Endothelial cell of hepatic sinusoid (primary cell): ENCODE measurements around the gene EXOSC5.
"Not testable (repeated sequence)": the region's sequence is repeated elsewhere in the genome, so short reads cannot be mapped to it uniquely, and the experiment has no call there.

Experiments used
- in situ Hi-C: cut with HindIII; loops from 2 replicates; pipeline ENCODE4 v1.10.0; 2017; ENCODE audit warnings: low sequenced_read_pairs

EXOSC5 gene

DNA sequence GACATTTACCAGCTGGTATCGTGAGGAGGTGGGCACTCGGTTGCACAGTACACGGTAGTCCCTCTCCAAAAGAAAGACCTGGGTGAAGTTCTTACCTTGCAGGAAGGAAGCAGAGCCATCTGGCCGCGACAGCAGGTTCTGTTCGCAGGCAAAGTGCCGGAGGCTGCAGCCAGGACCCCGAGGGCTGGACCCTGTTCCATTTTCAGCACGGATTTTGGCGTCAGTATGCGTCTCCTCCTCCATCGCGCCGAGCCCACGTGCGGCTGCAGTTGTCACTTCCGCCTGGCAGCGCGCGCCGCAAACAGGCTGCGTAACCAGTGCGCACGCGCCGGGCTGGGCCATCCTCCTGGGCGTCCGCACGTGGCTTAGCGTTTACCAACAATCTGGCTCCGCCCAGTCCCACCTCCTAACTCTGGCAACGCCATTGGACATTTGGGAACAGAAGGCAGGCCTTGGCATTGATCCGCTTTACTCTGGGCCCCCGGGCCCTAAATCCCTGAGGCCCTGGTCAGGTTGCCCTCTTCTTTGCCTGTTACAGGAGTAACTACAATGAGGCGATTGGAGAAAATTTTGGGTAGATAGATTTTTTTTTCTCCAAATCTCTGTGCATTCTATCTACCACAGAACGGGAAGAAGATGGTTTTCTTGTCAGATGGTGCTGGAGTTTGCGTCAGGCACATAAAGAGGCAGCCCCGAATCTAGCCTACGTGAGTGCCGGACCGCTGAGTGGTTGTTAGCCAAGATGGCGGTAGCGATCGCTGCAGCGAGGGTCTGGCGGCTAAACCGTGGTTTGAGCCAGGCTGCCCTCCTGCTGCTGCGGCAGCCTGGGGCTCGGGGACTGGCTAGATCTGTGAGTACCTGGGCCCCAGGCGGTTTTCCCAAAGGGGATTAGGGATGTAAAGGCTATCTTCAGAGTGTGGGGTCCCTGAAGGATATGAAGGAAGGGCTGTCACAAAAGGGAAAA, at the start of gene EXOSC5, which contains the start of gene BCKDHA:
TSS of gene EXOSC5 (minus strand) at position 274 of the 964 bp plus-strand sequence. CDS start at position 243, 31 bp downstream.
TSS of gene BCKDHA (plus strand) at position 733 of the 964 bp plus-strand sequence. CDS start at position 743, 10 bp downstream.
- in situ Hi-C loops = no loop called here

DNA sequence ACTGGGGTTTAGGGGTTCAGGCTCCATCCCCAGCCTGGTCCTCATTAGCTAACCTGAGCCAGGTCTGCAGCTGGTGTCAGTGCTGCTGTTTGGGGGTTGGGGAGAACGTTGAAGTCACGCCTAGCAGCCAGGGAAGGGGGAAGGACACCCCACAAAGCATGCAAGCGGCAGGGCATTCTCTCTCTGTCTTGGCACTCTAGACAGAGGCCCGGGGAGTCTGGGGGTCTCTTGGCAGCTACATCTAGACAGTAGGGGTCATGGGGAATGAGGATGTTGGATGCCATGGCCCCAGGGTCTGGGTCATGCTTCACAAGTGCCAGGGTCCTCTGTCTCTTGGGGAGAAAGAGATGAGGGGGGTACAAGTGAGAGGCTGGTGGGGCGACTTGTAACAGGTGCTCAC, 48.4 kb upstream of the EXOSC5 start:
- in situ Hi-C loops = no loop called here

DNA sequence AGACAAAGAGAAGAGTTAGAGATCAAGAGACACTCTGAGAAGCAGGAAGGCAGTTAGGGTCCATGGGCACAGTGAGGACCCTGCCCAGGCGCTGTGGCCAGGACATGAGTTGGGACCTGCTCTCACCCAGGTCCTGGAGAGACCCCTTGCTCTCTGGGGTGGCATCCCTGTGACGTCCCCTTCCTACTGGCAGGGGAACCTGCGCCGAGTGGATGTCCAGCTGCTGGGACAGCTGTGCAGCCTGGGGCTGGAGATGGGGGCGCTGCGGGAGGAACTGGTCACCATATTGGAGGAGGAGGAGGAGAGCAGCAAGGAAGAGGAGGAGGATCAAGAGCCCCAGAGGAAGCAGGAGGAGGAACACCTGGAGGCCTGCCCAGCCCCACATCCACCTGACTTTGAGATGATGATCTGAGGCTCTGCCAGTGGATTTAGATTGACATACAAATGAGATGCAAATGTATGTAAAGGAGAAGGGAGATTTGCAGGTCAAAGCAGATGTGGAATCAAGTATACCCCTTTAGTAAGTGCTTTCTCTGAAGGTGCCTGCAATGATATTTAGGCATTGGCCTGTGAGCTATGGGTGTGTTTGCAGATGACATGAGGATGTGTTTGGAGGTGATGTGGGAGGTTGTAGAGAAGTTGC, 46.8 kb upstream of the EXOSC5 start:
- in situ Hi-C loops = loop anchor here (5.0 kb wide), 1 partner anchor 93 kb away; no protein-coding TSS in a partner anchor

DNA sequence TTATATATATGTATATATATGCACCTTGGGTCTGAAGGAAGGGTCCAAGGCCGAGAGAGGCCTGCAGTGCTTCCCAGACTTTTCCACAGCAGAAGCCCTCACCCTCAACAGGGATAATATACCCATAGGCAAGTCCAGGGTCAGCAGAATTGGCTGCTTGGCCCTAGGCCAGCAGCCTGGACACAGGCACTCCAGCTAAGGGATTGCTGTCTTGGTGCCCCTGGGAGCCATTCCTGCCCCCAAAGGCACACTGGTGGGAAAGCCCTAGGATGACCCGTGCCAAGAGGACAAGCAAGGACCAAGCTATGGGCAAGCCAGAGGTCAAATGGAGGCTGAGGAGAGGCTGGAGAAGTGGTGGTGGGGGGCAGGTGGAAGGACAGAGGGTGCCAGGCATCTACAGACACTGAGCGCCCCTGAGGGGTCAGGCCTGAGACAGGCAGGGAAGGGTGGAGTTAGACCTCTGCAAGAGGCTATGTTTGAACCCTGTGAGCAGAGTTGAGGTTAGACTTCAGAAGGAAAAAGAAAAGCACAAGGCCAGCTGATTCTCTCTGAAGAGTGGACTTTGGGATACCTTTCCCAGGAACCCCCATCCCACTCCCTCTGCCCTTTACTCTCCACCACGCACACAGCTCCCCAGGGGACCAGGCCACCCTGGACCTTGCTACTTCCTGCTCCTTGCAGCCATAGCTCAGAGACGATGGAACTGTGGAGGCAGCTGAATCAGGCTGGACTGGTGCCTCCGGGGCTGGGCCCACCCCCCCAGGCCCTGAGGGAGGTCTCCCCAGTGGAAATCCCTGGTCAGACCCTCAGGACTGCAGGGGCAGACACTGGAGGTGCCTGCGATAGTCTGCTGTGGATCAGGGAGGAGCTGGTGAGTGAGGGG, 45.6 kb upstream of the EXOSC5 start, which contains the start of gene ERICH4:
TSS of gene ERICH4 (plus strand) at position 684 of the 883 bp plus-strand sequence. CDS start at position 698, 14 bp downstream.
- in situ Hi-C loops = loop anchor here (5.0 kb wide), 1 partner anchor 95 kb away; no protein-coding TSS in a partner anchor

DNA sequence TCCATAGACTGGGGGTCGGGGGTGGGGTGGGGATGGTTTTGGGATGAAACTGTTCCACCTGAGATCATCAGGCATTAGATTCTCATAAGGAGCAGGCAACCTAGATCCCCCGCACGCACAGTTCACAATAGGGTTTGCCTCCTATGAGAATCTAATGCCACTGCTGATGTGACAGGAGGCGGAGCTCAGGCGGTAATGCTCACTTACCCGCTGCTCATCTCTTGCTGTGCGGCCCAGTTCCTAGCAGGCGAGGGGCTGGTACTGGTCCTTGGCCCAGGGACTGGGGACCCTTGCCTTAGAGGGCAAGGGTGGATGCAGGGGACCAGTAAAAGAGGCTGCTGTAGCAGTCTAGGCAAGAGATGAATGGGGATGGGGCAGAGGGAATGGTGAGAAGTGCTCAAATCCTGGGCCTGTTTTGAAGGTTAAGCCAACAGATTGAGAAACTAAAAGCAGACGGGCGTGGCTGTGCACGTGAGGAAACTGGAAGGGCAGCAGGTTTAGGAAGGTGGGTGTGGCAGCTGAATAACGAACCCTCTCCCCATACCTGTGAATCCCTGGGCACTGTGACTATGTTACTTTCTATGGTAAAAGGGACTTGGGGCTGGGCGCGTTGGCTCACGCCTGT, 44.3 kb upstream of the EXOSC5 start:
- in situ Hi-C loops = loop anchor here (5.0 kb wide), 1 partner anchor 96 kb away; no protein-coding TSS in a partner anchor

DNA sequence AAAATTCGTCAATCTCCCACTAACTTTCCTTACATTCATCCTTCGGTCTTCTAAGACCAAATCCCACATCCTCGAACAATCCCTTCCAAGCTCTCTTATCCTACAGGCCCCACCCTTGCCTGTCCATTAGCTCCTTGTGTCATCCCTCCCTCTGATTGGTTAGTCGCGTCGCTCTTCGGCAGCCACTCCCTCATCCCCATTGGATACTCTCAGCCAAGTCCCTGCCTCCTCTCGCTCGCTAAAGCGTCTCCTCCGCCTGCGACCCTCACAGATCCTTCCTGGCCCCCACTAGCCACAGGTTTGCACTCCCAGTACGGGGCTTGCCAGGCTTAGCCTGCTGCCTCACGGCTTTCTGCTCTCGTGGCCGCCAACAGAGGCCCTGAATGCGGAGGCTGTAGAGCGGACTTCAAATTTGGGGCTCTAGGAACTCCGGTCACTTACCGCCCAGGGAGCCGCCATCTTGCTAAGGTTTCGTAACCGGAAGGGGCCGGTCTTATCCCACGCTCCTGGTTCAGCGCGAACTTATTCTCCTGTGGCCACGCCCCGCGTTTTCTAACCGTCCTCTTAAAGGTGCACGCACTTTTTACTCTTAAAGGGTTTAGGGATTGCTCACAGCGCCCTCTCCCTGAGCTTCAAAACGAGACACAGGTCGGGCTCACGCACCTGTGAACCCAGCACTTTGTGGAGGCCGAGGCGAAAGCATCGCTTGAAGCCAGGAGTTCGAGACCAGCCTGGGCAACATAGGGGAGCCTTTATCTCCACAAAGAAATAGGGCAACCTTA, 42.5 kb upstream of the EXOSC5 start, which contains the start of gene DMAC2:
TSS of gene DMAC2 (minus strand) at position 472 of the 782 bp plus-strand sequence. CDS start at position 459, 13 bp downstream.
- in situ Hi-C loops = loop anchor here (5.0 kb wide), 1 partner anchor 98 kb away; no protein-coding TSS in a partner anchor

DNA sequence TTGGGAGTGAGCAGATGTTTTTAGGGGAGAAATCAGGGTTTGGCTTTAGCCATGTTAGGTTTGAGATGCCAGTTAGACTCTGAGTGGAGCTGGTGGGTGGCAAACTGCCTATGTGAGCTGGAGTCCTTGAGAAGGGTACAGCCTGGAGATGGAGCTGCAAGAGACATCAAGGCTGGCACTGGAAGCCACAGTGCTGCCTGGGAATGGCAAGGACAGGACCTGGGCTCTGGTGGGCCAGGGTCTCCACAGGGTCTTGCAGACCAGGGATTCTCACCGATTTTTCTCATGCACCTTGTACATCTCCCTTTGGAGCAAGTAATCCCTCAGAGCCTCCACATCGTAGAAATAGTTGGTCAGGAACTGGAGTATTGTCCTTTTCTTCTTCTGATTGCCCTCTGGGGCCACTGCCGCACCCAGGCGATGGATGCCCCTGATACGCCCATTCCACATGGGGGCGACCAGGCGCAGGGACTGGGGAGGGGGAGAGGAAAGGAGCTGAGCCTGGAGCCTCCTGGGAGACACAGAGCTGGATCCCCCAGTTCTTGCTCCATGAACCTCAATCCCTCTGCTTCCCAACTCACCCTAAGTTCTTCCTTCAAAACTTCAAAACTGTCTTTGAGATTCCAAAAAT, 40.9 kb upstream of the EXOSC5 start:
- in situ Hi-C loops = no loop called here

DNA sequence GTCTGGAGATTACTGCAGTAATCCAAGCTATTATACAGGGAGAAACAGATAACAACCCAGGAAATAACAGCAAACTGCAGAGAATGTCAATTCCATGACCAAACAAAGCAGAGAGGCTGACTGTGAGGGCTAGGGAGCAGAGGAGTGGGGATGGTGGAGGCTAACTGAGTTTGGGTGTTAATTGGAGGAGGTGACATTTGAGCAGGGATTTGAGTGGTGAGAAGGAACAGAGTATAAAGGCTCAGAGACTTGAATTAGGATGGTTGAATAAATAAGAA, 39.5 kb upstream of the EXOSC5 start:
- in situ Hi-C loops = no loop called here

DNA sequence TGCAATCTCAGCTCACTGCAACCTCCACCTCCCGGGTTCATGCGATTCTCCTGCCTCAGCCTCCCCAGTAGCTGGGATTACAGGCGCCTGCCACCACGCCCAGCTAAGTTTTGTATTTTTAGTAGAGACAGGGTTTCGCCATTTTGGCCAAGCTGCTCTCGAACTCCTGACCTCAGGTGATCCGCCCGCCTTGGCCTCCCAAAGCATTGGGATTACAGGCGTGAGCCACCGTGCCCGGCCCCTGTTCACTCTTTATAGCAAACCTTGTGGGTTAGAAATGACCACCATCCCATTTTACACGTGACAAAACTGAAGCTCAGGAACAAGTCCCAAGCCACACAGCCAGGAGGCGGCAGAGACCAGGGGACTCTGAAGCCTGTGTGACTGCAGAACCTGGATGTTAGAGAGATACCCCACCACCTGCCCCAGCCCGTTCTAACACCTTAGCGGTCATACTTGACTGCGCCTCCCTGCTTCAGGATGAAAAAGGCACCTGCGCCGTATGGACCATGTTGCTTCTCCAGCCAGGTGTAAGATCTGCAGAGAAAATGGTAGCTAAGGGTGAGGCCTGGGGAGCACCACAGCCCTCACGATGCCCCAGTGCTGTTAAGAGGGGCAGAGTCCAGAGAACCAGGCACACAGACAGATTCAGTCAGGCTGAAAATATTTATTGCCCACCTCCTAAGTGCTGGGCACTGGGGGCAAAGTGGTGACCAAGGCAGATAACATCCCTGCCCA, 38.9 kb upstream of the EXOSC5 start:
- in situ Hi-C loops = no loop called here

DNA sequence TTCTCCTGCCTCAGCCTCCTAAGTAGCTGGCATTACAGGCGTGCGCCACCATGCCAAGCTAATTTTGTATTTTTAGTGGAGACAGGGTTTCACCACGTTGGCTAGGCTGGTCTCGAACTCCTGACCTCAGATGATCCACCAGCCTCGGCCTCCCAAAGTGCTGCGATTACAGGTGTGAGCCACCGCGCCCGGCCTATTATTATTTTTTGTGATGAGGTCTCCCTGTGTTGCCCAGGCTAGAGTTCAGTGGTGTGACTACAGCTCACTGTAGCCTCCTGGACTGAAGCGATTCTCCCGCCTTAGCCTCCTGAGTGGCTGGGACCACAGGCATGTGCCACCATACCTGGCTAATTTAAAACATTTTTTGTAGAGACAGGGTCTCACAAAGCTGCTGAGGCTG, 38.2 kb upstream of the EXOSC5 start:
- in situ Hi-C loops = not testable (repeated sequence)

DNA sequence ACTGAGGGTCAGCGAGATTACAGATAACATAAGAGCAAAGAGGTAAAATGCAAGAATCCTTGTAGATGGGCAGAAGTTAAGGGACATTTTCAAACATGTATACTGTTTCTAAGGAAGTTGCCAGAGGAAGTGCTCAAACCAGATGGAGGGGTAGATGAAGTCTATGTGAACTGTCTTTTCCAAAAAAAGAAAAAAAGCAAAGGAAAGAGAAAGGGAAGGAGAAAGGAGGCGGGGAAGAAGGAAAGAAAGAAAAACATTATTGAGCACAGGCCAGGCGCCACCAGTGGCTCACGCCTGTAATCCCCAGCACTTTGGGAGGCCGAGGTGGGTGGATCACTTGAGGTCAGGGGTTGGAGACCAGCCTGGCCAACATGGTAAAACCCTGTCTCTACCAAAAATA, 37.3 kb upstream of the EXOSC5 start:
- in situ Hi-C loops = loop anchor here (5.0 kb wide), 1 partner anchor 77 kb away; no protein-coding TSS in a partner anchor

DNA sequence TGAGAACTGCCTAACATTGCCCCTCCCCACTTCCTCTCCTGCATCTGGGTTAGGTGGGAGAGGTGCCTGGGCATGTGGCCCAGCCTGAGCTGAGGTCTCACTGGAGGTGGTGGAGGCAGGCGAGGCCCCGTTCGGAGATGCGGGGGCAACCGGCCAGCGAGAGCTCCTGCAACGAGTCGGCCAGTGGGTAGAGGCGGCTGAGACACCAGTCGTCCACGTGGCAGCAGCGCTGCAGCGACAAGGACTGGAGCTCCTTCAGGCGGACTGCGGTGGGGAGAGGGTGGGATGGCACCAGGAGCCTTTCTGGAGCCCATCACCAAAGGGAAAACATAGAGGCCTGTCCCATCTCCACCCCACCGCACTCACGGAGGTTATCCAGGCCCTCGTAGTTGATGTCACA, 36.0 kb upstream of the EXOSC5 start:
- in situ Hi-C loops = loop anchor here (5.0 kb wide), 1 partner anchor 76 kb away; no protein-coding TSS in a partner anchor

DNA sequence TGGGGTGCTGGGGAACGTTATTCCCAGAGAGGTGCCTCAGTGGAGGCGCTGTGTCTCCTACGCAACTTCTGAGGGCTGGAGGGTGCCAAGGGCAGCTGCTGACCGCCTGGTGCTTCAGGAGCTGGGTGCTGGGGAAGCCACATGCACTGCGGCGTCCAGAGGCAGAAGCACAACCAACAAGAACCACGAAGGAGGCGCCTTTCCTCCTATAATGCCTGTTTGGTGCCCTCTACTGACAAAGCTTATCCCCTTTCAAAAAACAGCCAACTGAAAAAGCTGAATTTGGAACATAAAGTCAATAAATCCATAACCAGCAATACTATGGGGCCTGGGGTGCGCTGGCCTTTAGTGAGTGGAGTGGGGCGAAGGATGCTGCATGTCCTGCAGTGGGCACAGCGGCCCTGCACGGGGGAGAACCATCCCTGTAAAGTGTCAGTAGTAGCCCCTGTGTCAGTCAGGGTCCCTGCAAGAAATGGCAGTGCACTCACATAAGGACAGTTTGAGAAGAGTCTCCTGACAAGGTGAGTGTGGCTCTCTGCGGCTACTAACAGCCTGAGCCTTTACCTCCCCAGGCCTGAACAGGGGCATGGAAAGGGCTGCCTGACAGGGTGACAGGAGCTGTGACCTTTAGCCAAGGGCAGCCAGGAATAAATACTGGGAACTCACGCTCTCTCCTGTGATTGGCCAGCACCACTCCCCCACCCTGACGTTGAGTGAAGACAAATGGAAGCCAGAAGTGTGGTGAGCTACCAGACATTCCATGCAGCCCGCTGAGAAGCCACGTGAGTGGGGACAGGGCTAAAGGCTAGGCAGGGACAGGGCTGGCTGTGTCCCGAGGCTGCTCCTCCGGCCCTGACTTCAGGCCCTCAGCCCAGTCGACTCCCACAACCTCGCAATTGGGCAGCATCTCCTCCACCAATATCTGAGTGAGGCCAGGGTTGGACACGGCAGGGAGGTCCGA, 34.5 kb upstream of the EXOSC5 start:
- in situ Hi-C loops = loop anchor here (5.0 kb wide), 1 partner anchor 74 kb away; no protein-coding TSS in a partner anchor

DNA sequence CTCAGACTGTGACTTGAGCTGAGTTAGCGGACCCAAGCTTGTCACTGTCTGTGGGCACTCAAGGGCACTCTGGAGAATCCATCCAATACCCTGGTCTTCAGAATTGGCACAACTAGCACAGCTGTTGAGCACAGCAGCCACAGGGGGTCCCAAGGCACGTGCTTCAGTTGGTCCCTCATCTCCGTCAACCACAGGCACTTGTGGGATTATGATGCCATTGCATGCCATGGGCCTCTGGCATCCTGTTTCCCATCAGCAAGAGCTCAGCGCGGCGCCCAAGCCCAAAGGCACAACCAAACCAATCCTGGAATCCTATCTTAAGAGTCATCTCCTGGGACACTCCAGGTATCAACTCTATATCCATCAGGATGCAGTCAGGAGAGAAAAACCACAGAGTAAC, 33.8 kb upstream of the EXOSC5 start:
- in situ Hi-C loops = loop anchor here (5.0 kb wide), 1 partner anchor 74 kb away; no protein-coding TSS in a partner anchor

DNA sequence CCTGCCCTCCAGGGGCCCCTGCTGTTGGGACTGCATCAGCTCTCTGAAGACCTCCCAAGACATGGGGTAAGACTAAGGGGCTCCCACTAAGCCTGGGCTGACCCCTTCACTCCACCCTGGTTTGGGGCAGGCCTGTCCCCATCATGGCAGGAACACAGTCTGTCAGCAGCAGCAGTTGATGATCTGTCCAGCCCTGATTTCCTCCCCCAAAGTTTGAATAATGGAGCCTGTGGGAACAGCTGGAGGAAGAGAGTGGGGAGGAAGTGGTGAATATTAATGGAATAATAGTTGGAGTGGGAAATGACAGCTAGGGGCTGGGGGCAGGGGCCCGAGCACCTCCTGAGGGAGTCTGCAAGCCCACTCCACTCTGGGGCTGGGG, 31.3 kb upstream of the EXOSC5 start:
- in situ Hi-C loops = no loop called here

DNA sequence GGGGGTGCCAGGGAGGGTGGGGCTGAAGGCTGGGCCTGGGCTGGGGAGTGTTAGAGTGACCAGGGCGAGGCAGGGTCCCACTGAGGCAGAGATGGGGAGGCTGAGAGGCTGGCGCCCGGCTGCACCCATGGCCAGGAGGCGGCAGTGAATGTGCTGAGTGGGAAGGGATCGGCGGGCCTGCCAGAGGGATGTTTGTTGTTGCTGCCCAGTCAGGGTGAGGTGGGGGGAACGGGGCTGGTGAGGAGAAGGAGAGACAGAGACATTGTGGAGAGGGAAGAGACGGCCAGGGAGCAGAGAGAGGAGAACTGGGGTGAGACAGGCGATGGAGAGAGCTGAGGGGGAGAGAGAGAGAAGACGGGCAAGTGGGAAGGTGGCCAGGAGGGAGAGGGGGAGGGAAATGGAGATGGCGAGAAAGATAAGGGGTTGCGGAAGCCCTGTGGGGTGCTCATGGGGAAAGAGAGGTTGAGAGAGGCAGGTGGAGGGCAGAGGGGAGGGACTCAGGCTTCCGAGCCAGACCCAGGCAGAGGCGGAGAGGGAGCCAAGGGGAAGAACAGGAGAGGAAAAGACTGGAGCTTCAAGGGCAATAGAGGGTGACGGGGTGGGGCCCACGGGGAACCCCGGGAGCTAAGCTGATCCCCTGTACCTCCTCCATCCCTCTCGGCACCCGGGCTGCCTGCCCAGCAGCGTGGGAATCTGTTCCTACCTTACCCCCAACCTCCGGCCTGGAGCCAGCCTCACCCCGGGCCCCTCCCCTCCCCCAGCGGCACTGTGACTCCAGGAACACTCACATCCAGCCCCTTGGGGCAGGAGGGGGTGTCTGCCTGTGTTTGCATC, 30.7 kb upstream of the EXOSC5 start:
- in situ Hi-C loops = no loop called here
